ENCODE data around the gene AIP. TPM values are rescaled to one million over a fixed set of nuclear protein-coding genes. Genes with fewer than 3 reads are reported as not detected.
"Not testable (repeated sequence)": the region's sequence is repeated elsewhere in the genome, so short reads cannot be mapped to it uniquely, and the experiment has no call there.

The AIP gene
- total RNA-seq, 2 experiments from 2014 or later, result 152 to 159 TPM

DNA sequence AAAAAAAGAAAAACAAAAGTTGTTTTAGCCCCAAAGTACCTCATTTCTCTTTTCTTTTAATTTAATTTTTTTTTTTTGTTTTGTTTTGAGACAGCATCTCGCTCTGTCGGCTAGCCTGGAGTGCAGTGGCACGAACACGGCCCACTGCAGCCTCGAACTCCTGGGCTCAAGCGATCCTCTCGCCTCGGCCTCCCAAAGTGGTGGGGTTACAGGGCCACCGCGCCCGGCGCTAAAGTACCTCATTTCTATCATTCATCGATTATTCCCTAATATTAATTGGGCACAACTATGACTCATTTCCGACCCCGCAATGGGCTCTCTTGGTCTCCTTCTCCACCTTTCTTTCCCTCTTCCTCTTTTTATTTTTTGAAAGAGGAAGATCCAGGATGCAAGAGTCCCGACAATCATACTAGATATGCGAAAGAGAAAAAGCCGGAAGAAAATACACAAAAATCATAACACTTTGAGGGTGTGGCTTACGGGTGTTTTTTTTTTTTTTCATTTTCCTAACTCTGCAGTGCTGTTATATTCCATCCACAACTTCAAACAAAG is 475 bp upstream of the AIP start:
- Mint-ChIP-seq H3K4me3 (peak overlapping the region; percentile 89), H3K27me3 (no peaks in the 10 kb centered on the region), H3K4me1 (peaks cover 47% of the 10 kb centered on the region), H3K27ac (peak overlapping the region; percentile 99), H3K9me3 (no peaks in the 10 kb centered on the region), H3K36me3 (ENCODE audit: low read depth) (peaks cover 22% of the 10 kb centered on the region)
- CTCF ChIA-PET, result interaction anchor here (0.6 to 1.5 kb wide), 9 partner anchors 14 to 131 kb away, joined by 3 to 4 read pairs (median 3); partner anchors contain the start of genes POLD4 and RAD9A
- POLR2A ChIA-PET, result interaction anchor here (0.6 to 6.9 kb wide), 19 partner anchors 10 to 1702 kb away, joined by 3 to 94 read pairs (median 4); partner anchors contain the start of genes ANKRD13D, CDK2AP2, PITPNM1 and POLD4
- DNase-seq, result no peak

DNA sequence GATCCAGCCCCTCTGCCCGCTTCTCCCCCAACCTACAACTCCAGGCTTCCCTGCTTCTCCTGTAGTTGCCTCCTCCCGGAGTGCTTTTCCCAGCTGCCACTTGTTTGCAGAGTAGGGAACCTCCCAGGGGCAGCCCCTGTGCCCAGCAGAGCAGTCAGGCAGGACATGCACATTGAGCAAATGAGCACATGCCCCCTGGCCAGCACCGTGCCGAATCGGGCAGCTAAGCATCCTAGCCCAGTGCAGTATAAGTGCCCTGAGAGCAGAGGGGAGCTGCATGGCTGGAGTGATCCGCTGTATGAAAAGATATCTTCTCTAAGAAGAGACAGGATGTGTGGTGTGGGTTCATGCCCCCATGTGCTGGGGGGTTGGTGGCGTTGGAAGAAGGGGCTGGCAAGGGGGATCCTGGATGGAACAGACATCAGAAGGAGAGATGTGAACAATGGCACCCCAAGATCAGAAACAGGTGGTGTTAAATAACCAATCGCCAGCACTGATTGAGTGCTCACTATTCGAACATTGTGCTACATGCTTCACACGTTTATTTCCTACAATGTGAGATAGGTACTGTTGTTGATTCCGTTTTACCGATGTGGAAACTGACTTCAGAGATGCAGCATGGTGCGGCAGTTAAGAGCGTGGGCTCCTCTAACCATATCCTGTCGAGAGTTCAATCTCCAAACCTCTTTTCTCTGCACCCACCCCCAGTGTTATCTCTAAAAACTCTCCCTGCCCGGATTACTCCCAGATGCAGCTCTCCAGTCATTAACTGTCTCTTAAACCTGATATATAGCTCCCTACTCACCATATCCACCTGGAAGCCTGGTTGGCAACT is 1.2 kb downstream of the AIP start:
- CTCF ChIA-PET, result interaction anchor here (1.3 to 1.7 kb wide), 7 partner anchors 21 to 115 kb away, joined by 3 to 8 read pairs (median 4); partner anchors contain the start of genes PITPNM1, PPP1CA and RAD9A

DNA sequence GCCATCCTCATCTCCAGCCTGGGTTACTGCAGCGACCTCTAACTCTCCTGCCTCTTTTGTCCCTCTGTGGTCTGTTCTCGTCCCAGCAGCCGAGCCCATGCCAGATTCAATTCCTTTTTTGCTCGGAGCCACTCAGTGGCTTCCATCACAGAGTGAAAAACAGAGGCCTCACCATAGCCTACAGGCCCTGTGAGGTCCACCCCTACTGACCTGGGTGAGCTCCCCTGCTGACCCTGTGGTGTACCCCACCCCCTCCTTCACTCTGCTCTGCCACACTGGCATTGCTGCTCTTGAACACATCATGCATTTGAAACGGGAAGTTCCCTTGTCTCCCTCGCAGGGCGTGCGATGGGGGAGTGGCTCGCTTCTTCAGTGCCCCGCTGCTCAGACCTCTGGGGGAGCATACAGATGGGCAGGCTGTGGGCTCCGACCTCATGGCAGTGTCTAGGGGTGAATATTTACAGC is 2.1 kb downstream of the AIP start:
- Mint-ChIP-seq H3K4me1 (peaks cover 68% of the 10 kb centered on the region), H3K27me3 (no peaks in the 10 kb centered on the region), H3K27ac (peak overlapping the region; percentile 99), H3K9me3 (no peaks in the 10 kb centered on the region), H3K4me3 (peak overlapping the region; percentile 89), H3K36me3 (ENCODE audit: low read depth) (peaks cover 42% of the 10 kb centered on the region)
- DNase-seq, result peak; percentile 72
- CTCF ChIA-PET, result interaction anchor here (1.3 to 1.7 kb wide), 4 partner anchors 21 to 116 kb away, joined by 3 to 8 read pairs (median 4); partner anchors contain the start of genes PITPNM1 and PPP1CA
- POLR2A ChIA-PET, result interaction anchor here (0.9 to 7.9 kb wide), 18 partner anchors 8 to 207 kb away, joined by 3 to 94 read pairs (median 5); partner anchors contain the start of genes PITPNM1, POLD4, PPP1CA and PTPRCAP

More for the DNA sequence above, 1.2 kb downstream of the AIP start:
- Mint-ChIP-seq H3K9me3 (no peaks in the 10 kb centered on the region), H3K4me3 (peak overlapping the region; percentile 89), H3K27ac (peak overlapping the region; percentile 99), H3K4me1 (peaks cover 63% of the 10 kb centered on the region), H3K27me3 (no peaks in the 10 kb centered on the region), H3K36me3 (ENCODE audit: low read depth) (peaks cover 38% of the 10 kb centered on the region)
- peak; percentile 57 for DNase-seq
- POLR2A ChIA-PET, result interaction anchor here (0.8 to 7.9 kb wide), 18 partner anchors 8 to 195 kb away, joined by 3 to 94 read pairs (median 4); partner anchors contain the start of genes ANKRD13D, PITPNM1, POLD4 and PPP1CA

DNA sequence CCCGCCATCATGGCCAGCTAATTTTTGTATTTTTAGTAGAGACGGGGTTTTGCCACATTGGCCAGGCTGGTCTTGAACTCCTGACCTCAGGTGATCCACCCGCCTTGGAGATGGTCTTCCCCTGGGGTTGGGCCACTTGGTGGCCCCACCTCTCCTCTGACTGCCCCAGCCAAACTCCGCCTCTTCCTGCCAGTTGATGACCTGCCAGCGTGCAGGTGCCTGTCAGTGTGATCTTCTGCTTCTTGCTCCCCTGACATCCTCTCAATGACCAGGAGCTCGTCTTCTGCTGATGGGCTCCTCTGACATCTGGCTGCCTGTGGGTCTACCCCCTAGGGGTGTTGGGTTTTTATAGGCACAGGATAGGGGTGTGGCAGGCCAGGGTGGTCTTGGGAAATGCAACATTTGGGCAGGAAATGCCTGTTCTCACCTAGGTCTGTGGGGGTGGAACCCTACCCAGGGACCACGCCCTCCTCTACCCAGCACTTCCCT is 3.1 kb downstream of the AIP start:
- Mint-ChIP-seq H3K4me1 (peaks cover 68% of the 10 kb centered on the region), H3K36me3 (ENCODE audit: low read depth) (peaks cover 51% of the 10 kb centered on the region), H3K27ac (peak overlapping the region; percentile 99), H3K4me3 (peak overlapping the region; percentile 89)
- POLR2A ChIA-PET, result interaction anchor here (0.8 to 7.9 kb wide), 13 partner anchors 10 to 218 kb away, joined by 3 to 94 read pairs (median 6); partner anchors contain the start of genes PITPNM1, POLD4, PPP1CA and PTPRCAP
- H3K9me3 Mint-ChIP-seq, H3K27me3 Mint-ChIP-seq: not testable (repeated sequence)
- CTCF ChIA-PET, result interaction anchor here (0.7 to 1.5 kb wide), 6 partner anchors 17 to 1985 kb away, joined by 3 to 5 read pairs (median 3); partner anchors contain the start of gene PITPNM1
- peak; percentile 80 for DNase-seq

DNA sequence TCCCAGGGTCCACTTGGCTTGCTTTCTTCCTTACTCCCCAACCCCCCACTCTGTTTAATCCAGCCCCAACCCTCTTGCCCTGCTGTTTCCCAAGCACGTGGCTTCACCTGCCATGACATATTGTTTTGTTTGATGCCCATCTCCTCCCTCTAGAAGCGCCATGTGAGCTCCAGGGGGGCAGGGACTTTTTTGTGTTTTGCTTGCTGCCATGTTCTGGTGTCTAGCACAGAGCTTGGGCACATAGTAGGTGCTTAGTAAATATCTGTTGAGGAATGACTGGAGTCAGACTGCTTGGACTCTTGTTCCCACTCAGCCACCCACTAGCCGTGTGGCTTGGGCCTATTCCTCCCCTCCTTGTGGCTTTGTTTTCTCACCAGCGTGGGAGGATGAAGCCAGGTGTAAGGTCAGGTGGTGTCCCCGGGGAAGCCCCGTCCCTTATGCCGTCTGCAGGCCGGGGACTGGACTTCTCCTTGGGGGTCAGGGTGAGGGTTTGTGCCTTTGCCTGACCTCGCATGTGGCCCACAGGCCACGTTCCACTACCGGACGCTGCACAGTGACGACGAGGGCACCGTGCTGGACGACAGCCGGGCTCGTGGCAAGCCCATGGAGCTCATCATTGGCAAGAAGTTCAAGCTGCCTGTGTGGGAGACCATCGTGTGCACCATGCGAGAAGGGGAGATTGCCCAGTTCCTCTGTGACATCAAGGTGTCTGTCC is 3.8 kb downstream of the AIP start:
- peaks cover 68% of the 10 kb centered on the region for H3K4me1 Mint-ChIP-seq
- peak overlapping the region; percentile 89 for H3K4me3 Mint-ChIP-seq
- H3K27me3 Mint-ChIP-seq, result no peaks in the 10 kb centered on the region
- H3K36me3 Mint-ChIP-seq (ENCODE audit: low read depth), result peaks cover 53% of the 10 kb centered on the region
- ChIA-PET POLR2A (interaction anchor here (0.8 to 7.9 kb wide), 12 partner anchors 11 to 219 kb away, joined by 3 to 94 read pairs (median 8); partner anchors contain the start of genes PITPNM1, POLD4, PPP1CA and PTPRCAP), CTCF (interaction anchor here (1.1 to 1.6 kb wide), 4 partner anchors 10 to 141 kb away, joined by 3 to 4 read pairs (median 3); partner anchors contain the start of gene TBC1D10C)
- H3K9me3 Mint-ChIP-seq, result no peaks in the 10 kb centered on the region
- DNase-seq, result peak; percentile 50
- H3K27ac Mint-ChIP-seq, result peak overlapping the region; percentile 99

DNA sequence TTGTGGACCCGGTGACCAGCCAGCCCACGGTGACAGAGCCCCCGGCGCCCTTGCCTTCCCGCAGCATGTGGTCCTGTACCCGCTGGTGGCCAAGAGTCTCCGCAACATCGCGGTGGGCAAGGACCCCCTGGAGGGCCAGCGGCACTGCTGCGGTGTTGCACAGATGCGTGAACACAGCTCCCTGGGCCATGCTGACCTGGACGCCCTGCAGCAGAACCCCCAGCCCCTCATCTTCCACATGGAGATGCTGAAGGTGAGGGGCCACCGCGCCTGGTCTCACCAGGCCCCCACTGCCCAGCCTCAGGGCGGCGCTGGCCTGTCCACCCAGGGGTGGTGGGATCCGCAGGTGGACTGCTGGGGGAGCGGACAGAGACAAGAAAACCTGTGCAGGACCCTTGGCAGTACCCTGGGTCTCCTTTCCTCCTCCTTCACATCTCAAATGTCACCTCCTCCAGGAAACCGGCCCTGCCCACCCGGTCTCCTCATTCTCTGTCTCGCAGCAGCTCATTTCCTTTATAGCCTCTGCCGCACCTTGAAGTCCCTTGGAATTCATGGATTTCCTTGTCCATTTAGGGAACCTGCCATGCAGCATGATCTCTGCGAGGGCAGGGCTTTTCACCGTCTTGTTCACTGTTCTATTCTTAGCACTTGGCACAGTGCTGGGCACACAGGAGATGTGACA is 6.5 kb downstream of the AIP start:
- no peak overlapping the region for H3K4me3 Mint-ChIP-seq
- H3K36me3 Mint-ChIP-seq (ENCODE audit: low read depth), result peaks cover 61% of the 10 kb centered on the region
- peaks cover 47% of the 10 kb centered on the region for H3K4me1 Mint-ChIP-seq
- peak overlapping the region; percentile 99 for H3K27ac Mint-ChIP-seq
- ChIA-PET POLR2A (interaction anchor here (0.7 to 7.9 kb wide), 6 partner anchors 11 to 88 kb away, joined by 3 to 39 read pairs (median 4); partner anchors contain the start of genes PITPNM1 and PPP1CA), CTCF (interaction anchor here (1.4 to 1.8 kb wide), 2 partner anchors 16 to 77 kb away, joined by 4 to 5 read pairs; partner anchors contain the start of gene PITPNM1)
- H3K27me3 Mint-ChIP-seq, result no peaks in the 10 kb centered on the region
- no peak for DNase-seq
- no peaks in the 10 kb centered on the region for H3K9me3 Mint-ChIP-seq

DNA sequence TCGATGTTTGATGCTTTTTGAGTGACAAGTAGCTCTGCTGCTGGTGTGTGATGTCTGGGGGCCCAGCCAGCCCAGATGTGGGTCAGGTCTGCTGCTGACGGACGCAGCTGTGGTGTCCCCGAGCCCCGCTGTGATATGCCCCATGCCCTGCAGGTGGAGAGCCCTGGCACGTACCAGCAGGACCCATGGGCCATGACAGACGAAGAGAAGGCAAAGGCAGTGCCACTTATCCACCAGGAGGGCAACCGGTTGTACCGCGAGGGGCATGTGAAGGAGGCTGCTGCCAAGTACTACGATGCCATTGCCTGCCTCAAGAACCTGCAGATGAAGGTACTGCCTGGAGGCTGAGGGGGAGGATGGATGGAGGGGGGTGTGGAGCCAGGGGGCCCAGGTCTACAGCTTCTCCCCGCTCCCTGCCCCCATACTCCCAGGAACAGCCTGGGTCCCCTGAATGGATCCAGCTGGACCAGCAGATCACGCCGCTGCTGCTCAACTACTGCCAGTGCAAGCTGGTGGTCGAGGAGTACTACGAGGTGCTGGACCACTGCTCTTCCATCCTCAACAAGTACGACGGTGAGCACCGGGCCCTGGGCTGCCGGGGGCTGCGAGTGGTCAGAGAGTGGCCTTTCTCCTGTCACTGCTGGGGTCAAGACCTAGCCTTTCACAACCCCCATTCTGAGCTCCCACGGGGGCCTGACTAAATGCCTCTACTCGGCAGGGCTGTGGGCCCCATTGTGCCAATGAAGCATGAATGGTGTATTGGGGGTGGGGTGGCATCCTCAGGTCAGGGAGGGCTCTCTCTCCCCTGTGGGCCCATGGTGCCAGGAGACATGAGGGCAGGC is 7.3 kb downstream of the AIP start:
- Mint-ChIP-seq H3K27ac (peak overlapping the region; percentile 76), H3K36me3 (ENCODE audit: low read depth) (peaks cover 54% of the 10 kb centered on the region), H3K4me3 (no peak overlapping the region), H3K27me3 (no peaks in the 10 kb centered on the region), H3K9me3 (no peaks in the 10 kb centered on the region), H3K4me1 (peaks cover 40% of the 10 kb centered on the region)
- POLR2A ChIA-PET, result interaction anchor here (1.1 to 7.9 kb wide), 6 partner anchors 10 to 202 kb away, joined by 3 to 39 read pairs (median 4); partner anchors contain the start of genes PITPNM1, PPP1CA and PTPRCAP
- CTCF ChIA-PET, result interaction anchor here (1.8 kb wide), 1 partner anchor 16 kb away, joined by 4 read pairs; the partner anchor contains the start of gene PITPNM1
- DNase-seq, result no peak

DNA sequence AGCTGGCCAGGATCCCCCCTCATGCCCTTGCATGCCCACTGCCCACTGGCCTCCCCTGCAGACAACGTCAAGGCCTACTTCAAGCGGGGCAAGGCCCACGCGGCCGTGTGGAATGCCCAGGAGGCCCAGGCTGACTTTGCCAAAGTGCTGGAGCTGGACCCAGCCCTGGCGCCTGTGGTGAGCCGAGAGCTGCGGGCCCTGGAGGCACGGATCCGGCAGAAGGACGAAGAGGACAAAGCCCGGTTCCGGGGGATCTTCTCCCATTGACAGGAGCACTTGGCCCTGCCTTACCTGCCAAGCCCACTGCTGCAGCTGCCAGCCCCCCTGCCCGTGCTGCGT is 7.9 kb downstream of the AIP start:
- H3K9me3 Mint-ChIP-seq, result no peaks in the 10 kb centered on the region
- H3K4me1 Mint-ChIP-seq, result peaks cover 37% of the 10 kb centered on the region
- no peak overlapping the region for H3K4me3 Mint-ChIP-seq
- peaks cover 57% of the 10 kb centered on the region for H3K36me3 Mint-ChIP-seq (ENCODE audit: low read depth)
- DNase-seq, result no peak
- ChIA-PET POLR2A (interaction anchor here (1.0 to 7.9 kb wide), 7 partner anchors 9 to 202 kb away, joined by 3 to 39 read pairs (median 4); partner anchors contain the start of genes PITPNM1 and PTPRCAP), CTCF (no interaction called here)
- H3K27ac Mint-ChIP-seq, result no peak overlapping the region
- no peaks in the 10 kb centered on the region for H3K27me3 Mint-ChIP-seq

DNA sequence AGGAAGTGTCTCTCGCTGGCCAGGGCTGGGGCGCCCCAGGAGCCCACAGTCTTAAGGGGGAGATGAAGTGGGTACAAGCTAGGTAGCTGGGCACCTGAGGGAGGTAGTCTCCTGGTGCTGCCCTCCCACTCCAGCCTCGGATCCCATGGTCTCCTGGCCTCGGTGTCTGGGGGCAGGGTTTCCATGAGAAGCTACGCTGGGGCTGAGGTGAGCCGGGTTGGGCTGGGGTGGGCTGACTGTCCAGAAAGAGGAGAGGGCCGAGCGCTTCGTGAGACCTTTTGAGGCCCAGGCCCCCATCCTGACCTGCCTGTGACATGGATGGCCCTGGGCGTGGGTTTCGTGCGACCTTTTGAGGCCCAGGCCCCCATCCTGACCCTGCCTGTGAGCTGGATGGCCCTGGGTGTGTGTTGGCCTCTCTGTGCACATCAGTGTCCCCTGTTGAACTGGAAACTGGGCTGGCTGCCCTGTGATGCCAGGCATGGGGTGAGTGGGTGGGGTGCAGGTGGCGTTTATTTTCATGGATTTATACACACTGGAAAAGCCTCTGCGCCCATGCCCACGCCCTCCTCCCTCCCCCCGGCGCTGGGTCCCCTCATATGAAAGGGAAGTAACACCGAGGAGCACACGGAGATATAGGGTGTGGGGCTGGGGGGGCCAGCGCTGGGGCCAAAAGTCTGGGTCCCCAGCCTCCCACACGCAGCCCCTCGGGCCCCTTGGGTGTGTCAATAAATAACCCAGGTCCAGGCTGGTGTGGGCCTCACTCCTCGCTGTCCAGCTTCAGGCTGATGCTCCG is 8.6 kb downstream of the AIP start:
- Mint-ChIP-seq H3K4me1 (peaks cover 29% of the 10 kb centered on the region), H3K9me3 (no peaks in the 10 kb centered on the region), H3K36me3 (ENCODE audit: low read depth) (peaks cover 57% of the 10 kb centered on the region), H3K4me3 (no peak overlapping the region), H3K27me3 (no peaks in the 10 kb centered on the region), H3K27ac (no peak overlapping the region)
- CTCF ChIA-PET, result no interaction called here
- DNase-seq, result no peak
- POLR2A ChIA-PET, result interaction anchor here (1.0 to 7.9 kb wide), 8 partner anchors 11 to 203 kb away, joined by 3 to 39 read pairs (median 4); partner anchors contain the start of genes PITPNM1 and PTPRCAP

DNA sequence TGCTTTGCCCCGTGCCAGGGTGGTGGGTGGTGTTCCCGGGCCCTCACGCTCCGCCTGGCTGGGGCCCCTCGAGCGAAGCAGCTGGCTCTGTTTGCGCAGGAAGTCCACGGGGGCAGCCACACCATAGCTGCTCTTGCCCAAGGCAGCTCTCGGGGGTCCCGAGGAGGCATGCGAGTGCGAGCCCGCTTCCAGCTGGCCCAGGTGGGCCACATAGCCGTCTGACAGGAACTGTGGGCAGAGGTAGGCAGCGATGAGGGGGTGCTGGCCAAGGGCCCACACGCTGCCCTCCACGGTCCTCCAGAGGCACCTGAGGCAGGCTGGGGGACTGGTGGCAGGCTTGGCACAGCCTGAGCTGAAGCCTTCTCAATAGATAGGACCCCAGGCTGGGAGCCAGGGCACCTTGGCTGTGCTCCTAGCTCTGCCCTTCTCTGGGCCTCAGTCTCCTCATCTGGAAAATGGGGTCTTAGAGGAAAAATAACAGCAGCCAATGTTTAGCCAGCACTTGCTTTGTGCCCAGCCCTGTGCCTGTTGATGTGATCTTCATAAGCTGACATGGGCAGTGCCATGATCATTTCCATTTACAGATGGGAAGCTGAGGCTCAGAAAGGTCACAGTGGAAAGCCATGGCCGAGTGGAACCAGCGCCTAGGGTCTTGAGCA is 9.4 kb downstream of the AIP start:
- no peak overlapping the region for H3K4me3 Mint-ChIP-seq
- no peaks in the 10 kb centered on the region for H3K27me3 Mint-ChIP-seq
- POLR2A ChIA-PET, result interaction anchor here (0.9 to 3.2 kb wide), 7 partner anchors 8 to 101 kb away, joined by 3 to 27 read pairs (median 4); partner anchors contain the start of gene PTPRCAP
- CTCF ChIA-PET, result no interaction called here
- H3K4me1 Mint-ChIP-seq, result peaks cover 22% of the 10 kb centered on the region
- H3K27ac Mint-ChIP-seq, result no peak overlapping the region
- peaks cover 55% of the 10 kb centered on the region for H3K36me3 Mint-ChIP-seq (ENCODE audit: low read depth)
- no peak for DNase-seq
- no peaks in the 10 kb centered on the region for H3K9me3 Mint-ChIP-seq

Data from activated CD4-positive, alpha-beta memory T cell treated with anti-CD3 and anti-CD28 coated beads, Interleukin-2, amount 10 ng/mL, durations not matched to agents 7 days and 5 days (primary cell).